Osteocyte (in vitro differentiated cells): ENCODE data around the gene PRUNE2. TPM values are rescaled to one million over a fixed set of nuclear protein-coding genes. Genes with fewer than 3 reads are reported as not detected.

Experiments
- DNase-seq: peaks from one replicate; pipeline ENCODE4 v3.0.0; 2021; ENCODE audit warnings: mixed read lengths; ENCODE audit not compliant: unreplicated experiment; ENCODE audit errors: extremely low spot score
- H3K27ac Mint-ChIP-seq: one replicate; pipeline ENCODE4 v1.8.0; 2021; ENCODE audit warnings: mild to moderate bottlenecking, mixed read lengths; ENCODE audit not compliant: unreplicated experiment
- H3K27me3 Mint-ChIP-seq: one replicate; pipeline ENCODE4 v1.8.0; 2021; ENCODE audit warnings: mixed read lengths; ENCODE audit not compliant: unreplicated experiment
- H3K36me3 Mint-ChIP-seq: one replicate; pipeline ENCODE4 v1.8.0; 2021; ENCODE audit warnings: mixed read lengths; ENCODE audit not compliant: unreplicated experiment
- H3K4me1 Mint-ChIP-seq: one replicate; pipeline ENCODE4 v1.8.0; 2021; ENCODE audit warnings: mixed read lengths; ENCODE audit not compliant: unreplicated experiment
- H3K4me3 Mint-ChIP-seq: one replicate; pipeline ENCODE4 v1.8.0; 2021; ENCODE audit warnings: mild to moderate bottlenecking, moderate library complexity, mixed read lengths; ENCODE audit not compliant: unreplicated experiment
- H3K9me3 Mint-ChIP-seq: one replicate; pipeline ENCODE4 v1.8.0; 2021; ENCODE audit warnings: mixed read lengths; ENCODE audit not compliant: unreplicated experiment
- CTCF ChIP-seq: fragments of 200-600 bp; sonication (generic); IDR thresholded peaks from 2 replicates; pipeline ENCODE4 v1.5.0; 2021; ENCODE audit warnings: antibody characterized with exemption, mild to moderate bottlenecking, moderate library complexity
- total RNA-seq: library from RNA; stranded (reverse); gene quantifications from 2 replicates; pipeline ENCODE4 v1.2.1, GENCODE V29; 2021

Gene PRUNE2
- total RNA-seq, 1 donor from 2014 or later, result 1.0 TPM

- no peak for TF ChIP-seq CTCF
- DNase-seq, result no peak
- no peak overlapping the region for H3K4me3 Mint-ChIP-seq
- no peak overlapping the region for H3K27ac Mint-ChIP-seq
- no peaks in the 10 kb centered on the region for H3K4me1 Mint-ChIP-seq
- no peaks in the 10 kb centered on the region for H3K36me3 Mint-ChIP-seq
- no peaks in the 10 kb centered on the region for H3K27me3 Mint-ChIP-seq
- H3K9me3 Mint-ChIP-seq, result no peaks in the 10 kb centered on the region
Measured at GRCh38 chr9:76608575-76609273, 297.2 kb downstream of the PRUNE2 start.

GRCh38 chr9:76607730-76608436 is 298.0 kb downstream of the PRUNE2 start:
- Mint-ChIP-seq H3K36me3 (no peaks in the 10 kb centered on the region), H3K4me1 (no peaks in the 10 kb centered on the region), H3K27ac (no peak overlapping the region), H3K9me3 (no peaks in the 10 kb centered on the region), H3K4me3 (no peak overlapping the region), H3K27me3 (no peaks in the 10 kb centered on the region)
- no peak for DNase-seq
- TF ChIP-seq CTCF, result no peak

GRCh38 chr9:76605321-76605900 is 300.5 kb downstream of the PRUNE2 start:
- Mint-ChIP-seq H3K27me3 (no peaks in the 10 kb centered on the region), H3K36me3 (no peaks in the 10 kb centered on the region), H3K27ac (no peak overlapping the region), H3K4me1 (no peaks in the 10 kb centered on the region), H3K4me3 (no peak overlapping the region), H3K9me3 (no peaks in the 10 kb centered on the region)
- no peak for TF ChIP-seq CTCF
- peak; percentile 6 for DNase-seq

GRCh38 chr9:76603931-76604570 is 301.9 kb downstream of the PRUNE2 start:
- Mint-ChIP-seq H3K9me3 (no peaks in the 10 kb centered on the region), H3K27me3 (no peaks in the 10 kb centered on the region), H3K36me3 (no peaks in the 10 kb centered on the region), H3K4me1 (no peaks in the 10 kb centered on the region), H3K27ac (no peak overlapping the region), H3K4me3 (no peak overlapping the region)
- TF ChIP-seq CTCF, result no peak
- peak; percentile 13 for DNase-seq
